Breast epithelium (tissue), 3 donors: ENCODE results near the gene CYP46A1.

Experiments
- CTCF ChIP-seq, 3 donors: fragments of 450-650 bp; IDR thresholded peaks; one replicate each; pipeline ENCODE4 v1.5.1; 2016 to 2017; ENCODE audit warnings: antibody characterized with exemption in 3 of 3, mild to moderate bottlenecking in 3 of 3, moderate library complexity in 3 of 3
- POLR2A ChIP-seq: fragments of 450-650 bp; IDR thresholded peaks from one replicate; pipeline ENCODE4 v1.6.1; 2016; ENCODE audit warnings: antibody characterized with exemption, mild to moderate bottlenecking, moderate library complexity
- POLR2AphosphoS5 ChIP-seq, 3 donors: sonication (generic); formaldehyde crosslinking; IDR thresholded peaks; one replicate each; pipeline ENCODE4 v1.6.1; 2017; ENCODE audit warnings: antibody characterized with exemption in 3 of 3

GRCh38 chr14:99698236-99698635, 14.1 kb downstream of the CYP46A1 start:
- TF ChIP-seq POLR2AphosphoS5 (IDR thresholded peaks at IDR 0.05) = no peak
- TF ChIP-seq CTCF (IDR thresholded peaks at IDR 0.05) = no peak
- TF ChIP-seq POLR2A = no peak
